Natural killer cell (primary cell): ENCODE measurements around the gene RAD51B. TPM values are rescaled to one million over a fixed set of nuclear protein-coding genes. Genes with fewer than 3 reads are reported as not detected.
"Not testable (repeated sequence)": the region's sequence is repeated elsewhere in the genome, so short reads cannot be mapped to it uniquely, and the experiment has no call there.

Experiments
- ATAC-seq, 3 donors: fragments of 150-1000 bp in 2 of 3; fragments of 200-7000 bp in 1 of 3; cut with Tn5 transposase; 1 replicate in 1 of 3; 2 replicates in 2 of 3; pipeline ENCODE4 v1.10.0; 2021; ENCODE audit warnings: mild to moderate bottlenecking in 2 of 3, moderate library complexity in 2 of 3
- DNase-seq, 2 donors: peaks; one replicate each; pipeline versions ENCODE4 v3.0.0 to v3.0.0-alpha.2; 2013 to 2021; ENCODE audit warnings: mixed read lengths in 1 of 2
- H3K27ac ChIP-seq: one replicate; pipeline ENCODE4 v1.5.1; 2013; ENCODE audit warnings: mild to moderate bottlenecking, low read length
- H3K27me3 ChIP-seq: one replicate; pipeline ENCODE4 v1.6.1; 2013; ENCODE audit warnings: low read length; ENCODE audit not compliant: control insufficient read depth, insufficient read depth
- H3K36me3 ChIP-seq: one replicate; pipeline ENCODE4 v1.6.1; 2013; ENCODE audit warnings: low read length; ENCODE audit not compliant: control insufficient read depth, insufficient read depth
- H3K4me1 ChIP-seq: one replicate; pipeline ENCODE4 v1.6.1; 2013; ENCODE audit warnings: low read length; ENCODE audit not compliant: control insufficient read depth, insufficient read depth
- H3K4me3 ChIP-seq: one replicate; pipeline ENCODE4 v1.5.1; 2013; ENCODE audit warnings: low read length
- H3K9me3 ChIP-seq: one replicate; pipeline ENCODE4 v1.6.1; 2013; ENCODE audit warnings: low read length; ENCODE audit not compliant: control insufficient read depth, insufficient read depth
- H3K27ac Mint-ChIP-seq, 2 donors: one replicate each; pipeline ENCODE4 v1.8.0; 2022; ENCODE audit warnings: mild to moderate bottlenecking in 2 of 2, mixed read lengths in 2 of 2, moderate library complexity in 1 of 2
- H3K27me3 Mint-ChIP-seq, 2 donors: one replicate each; pipeline ENCODE4 v1.8.0; 2022; ENCODE audit warnings: low read depth in 2 of 2, mixed read lengths in 2 of 2
- H3K36me3 Mint-ChIP-seq: one replicate; pipeline ENCODE4 v1.8.0; 2022; ENCODE audit warnings: mixed read lengths
- H3K4me1 Mint-ChIP-seq, 2 donors: one replicate each; pipeline ENCODE4 v1.8.0; 2022; ENCODE audit warnings: mixed read lengths in 2 of 2
- H3K4me3 Mint-ChIP-seq: one replicate; pipeline ENCODE4 v1.8.0; 2022; ENCODE audit warnings: mild to moderate bottlenecking, moderate library complexity, mixed read lengths
- H3K9me3 Mint-ChIP-seq, 2 donors: one replicate each; pipeline ENCODE4 v1.8.0; 2022; ENCODE audit warnings: mixed read lengths in 2 of 2
- WGBS: methylation state at CpG from one replicate; pipeline ENCODE4 v1.1.7; 2013; ENCODE audit warnings: missing lambda C conversion rate; ENCODE audit not compliant: insufficient coverage; 5-methylcytosine and 5-hydroxymethylcytosine counted together
- intact Hi-C: fragments of 100-400 bp; cut with micrococcal nuclease; formaldehyde crosslinking; loops from one replicate; pipeline ENCODE4 v1.14.2; 2022
- total RNA-seq, 4 donors: library from RNA; stranded (reverse); fragments of 120-200 nt in 1 of 4; gene quantifications; one replicate each; pipeline versions ENCODE4 v1.2.3 to v1.2.4, GENCODE V29; 2013 to 2022
- TF ChIP-seq, protein P1 (sequence below): fragments of 200-600 bp; IDR thresholded peaks from one replicate; pipeline ENCODE4 v1.8.0; 2022; ENCODE audit warnings: antibody characterized with exemption

RAD51B gene
- total RNA-seq, 3 donors from 2014 or later (not counting 1 experiment from before 2014, with no cell fraction given): 28.1 to 37.6 (median 28.6) TPM

DNA sequence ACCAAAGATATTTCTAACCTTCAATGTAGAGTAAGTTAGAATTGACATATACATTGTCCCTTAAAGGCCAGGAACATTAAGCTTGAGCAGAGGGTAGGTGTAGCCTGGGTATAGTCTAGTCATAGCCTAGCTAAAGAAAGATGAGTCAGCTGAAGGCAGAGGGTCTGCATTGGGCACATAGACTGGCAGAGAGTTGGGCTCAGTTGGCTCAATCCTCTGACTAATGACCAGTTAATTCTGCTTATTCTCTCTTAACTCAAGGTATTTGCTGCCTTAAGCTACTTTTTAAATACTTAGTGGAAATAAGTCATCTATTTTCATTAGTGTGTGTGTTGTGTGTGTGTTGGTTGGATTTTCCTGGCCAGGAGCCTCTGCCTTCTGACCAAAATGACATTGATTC is 467.1 kb downstream of the RAD51B start:
- Mint-ChIP-seq H3K4me1 (peaks cover 63 to 72% of the 10 kb centered on the region in 2 donors), H3K36me3 (no peaks in the 10 kb centered on the region), H3K9me3 (peaks cover 0 to 2% of the 10 kb centered on the region in 2 donors), H3K27ac (peak overlapping the region; percentile 86 to 96), H3K27me3 (no peaks in the 10 kb centered on the region), H3K4me3 (no peak overlapping the region)
- DNase-seq (no peak), ATAC-seq (no peak)
- Histone ChIP-seq H3K36me3 (no peaks in the 10 kb centered on the region), H3K4me1 (peaks cover 54% of the 10 kb centered on the region), H3K4me3 (no peak overlapping the region), H3K27me3 (no peaks in the 10 kb centered on the region), H3K9me3 (no peaks in the 10 kb centered on the region), H3K27ac (peak overlapping the region; percentile 91)
- TF ChIP-seq, protein P1, sequence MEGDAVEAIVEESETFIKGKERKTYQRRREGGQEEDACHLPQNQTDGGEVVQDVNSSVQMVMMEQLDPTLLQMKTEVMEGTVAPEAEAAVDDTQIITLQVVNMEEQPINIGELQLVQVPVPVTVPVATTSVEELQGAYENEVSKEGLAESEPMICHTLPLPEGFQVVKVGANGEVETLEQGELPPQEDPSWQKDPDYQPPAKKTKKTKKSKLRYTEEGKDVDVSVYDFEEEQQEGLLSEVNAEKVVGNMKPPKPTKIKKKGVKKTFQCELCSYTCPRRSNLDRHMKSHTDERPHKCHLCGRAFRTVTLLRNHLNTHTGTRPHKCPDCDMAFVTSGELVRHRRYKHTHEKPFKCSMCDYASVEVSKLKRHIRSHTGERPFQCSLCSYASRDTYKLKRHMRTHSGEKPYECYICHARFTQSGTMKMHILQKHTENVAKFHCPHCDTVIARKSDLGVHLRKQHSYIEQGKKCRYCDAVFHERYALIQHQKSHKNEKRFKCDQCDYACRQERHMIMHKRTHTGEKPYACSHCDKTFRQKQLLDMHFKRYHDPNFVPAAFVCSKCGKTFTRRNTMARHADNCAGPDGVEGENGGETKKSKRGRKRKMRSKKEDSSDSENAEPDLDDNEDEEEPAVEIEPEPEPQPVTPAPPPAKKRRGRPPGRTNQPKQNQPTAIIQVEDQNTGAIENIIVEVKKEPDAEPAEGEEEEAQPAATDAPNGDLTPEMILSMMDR: no peak
- intact Hi-C loops: loop anchor here (5.0 to 10.0 kb wide), 4 partner anchors 91 to 412 kb away; no protein-coding TSS in a partner anchor

DNA sequence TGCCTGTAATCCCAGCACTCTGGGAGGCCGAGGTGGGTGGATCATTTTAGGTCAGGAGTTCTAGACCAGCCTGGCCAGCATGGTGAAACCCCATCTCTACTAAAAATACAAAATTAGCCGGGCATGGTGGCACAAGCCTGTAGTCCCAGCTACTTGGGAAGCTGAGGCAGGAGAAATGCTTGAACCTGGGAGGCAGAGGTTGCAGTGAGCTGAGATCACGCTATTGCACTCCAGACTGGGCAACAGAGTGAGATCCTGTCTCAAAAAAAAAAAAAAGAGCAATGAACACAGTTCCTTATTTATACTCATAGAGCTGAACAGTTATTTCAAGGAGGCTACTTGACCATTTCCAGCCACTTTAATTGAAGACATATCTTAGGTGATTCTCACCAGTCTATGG is 469.9 kb downstream of the RAD51B start:
- whole genome bisulfite sequencing: 100% methylated on average over 2 of the region's 3 CpGs
- intact Hi-C loops: loop anchor here (5.0 to 10.0 kb wide), 4 partner anchors 88 to 415 kb away; no protein-coding TSS in a partner anchor
- peaks cover 45% of the 10 kb centered on the region for H3K4me1 ChIP-seq
- not testable (repeated sequence) for H3K36me3 Mint-ChIP-seq, DNase-seq, H3K9me3 ChIP-seq, H3K4me3 Mint-ChIP-seq, H3K27ac Mint-ChIP-seq, H3K36me3 ChIP-seq, H3K27ac ChIP-seq, H3K4me3 ChIP-seq, H3K27me3 ChIP-seq, H3K9me3 Mint-ChIP-seq, H3K27me3 Mint-ChIP-seq, ATAC-seq
- peaks cover 61 to 70% of the 10 kb centered on the region in 2 donors for H3K4me1 Mint-ChIP-seq

DNA sequence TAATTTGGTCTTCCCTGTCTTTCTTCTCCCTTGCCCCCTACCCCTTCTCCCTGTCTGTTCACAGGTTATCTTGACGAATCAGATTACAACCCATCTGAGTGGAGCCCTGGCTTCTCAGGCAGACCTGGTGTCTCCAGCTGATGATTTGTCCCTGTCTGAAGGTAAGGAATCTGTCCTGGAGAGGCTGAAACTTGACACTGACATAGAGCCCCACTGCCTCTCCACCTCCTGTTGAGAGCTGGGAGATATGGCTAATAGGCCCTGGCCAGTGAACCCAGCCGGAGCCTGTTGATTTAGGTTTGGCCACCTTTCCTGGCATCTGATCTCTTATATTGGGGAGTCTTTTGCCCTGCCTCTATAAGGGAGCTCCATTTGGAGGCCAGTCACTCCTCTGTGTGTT is 472.2 kb downstream of the RAD51B start:
- no peaks in the 10 kb centered on the region for H3K9me3 ChIP-seq
- peak overlapping the region; percentile 77 to 85 for H3K27ac Mint-ChIP-seq
- peaks cover 21% of the 10 kb centered on the region for H3K4me1 ChIP-seq
- peak overlapping the region; percentile 12 for H3K27ac ChIP-seq
- H3K9me3 Mint-ChIP-seq: no peaks in the 10 kb centered on the region
- TF ChIP-seq, protein P1: no peak
- no peak for ATAC-seq
- no peak for DNase-seq
- WGBS: 94% methylated on average over 2 of the region's 2 CpGs
- H3K4me3 ChIP-seq: no peak overlapping the region
- H3K36me3 Mint-ChIP-seq: no peaks in the 10 kb centered on the region
- no peaks in the 10 kb centered on the region for H3K27me3 ChIP-seq
- intact Hi-C loops: no loop called here
- H3K4me3 Mint-ChIP-seq: peak overlapping the region; percentile 6
- H3K4me1 Mint-ChIP-seq: peaks cover 42 to 53% of the 10 kb centered on the region in 2 donors
- no peaks in the 10 kb centered on the region for H3K36me3 ChIP-seq
- no peaks in the 10 kb centered on the region for H3K27me3 Mint-ChIP-seq

DNA sequence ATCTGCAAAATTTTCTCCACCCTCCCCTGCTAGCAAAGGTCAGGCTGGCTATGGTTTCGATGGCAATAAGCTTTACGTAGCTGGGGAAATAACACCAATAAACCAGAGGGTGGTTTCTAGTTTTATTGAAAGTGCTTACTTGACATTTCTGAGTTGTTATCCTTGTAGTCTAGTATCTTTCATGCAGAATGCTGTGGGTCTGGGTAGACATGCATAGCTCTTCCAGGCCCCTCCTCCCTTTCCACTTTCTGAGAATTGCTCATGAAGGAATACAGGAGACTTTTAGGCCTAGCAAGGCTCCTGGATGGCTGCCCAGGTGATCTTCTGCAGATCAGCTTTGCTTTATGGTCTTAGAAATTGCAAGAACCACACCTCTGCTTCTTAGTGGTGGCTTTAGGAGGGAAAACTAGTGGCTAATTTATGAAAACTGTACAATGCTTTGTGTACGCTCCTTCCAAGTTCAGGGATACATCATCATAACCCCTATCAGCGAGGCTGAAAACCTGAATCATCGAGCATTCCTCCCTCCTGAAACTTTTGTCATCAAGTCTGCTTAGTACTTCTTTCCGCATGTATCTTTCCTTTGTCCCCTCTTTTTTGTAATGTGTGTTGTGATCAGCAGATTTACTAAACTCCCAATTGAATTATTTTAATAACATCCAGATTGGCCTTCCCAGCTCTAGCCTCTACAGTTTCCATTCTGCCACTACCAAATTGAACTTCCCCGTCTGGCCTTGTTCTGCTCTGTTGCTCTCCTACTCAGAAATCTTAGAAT is 473.0 kb downstream of the RAD51B start:
- Mint-ChIP-seq H3K36me3 (no peaks in the 10 kb centered on the region), H3K9me3 (no peaks in the 10 kb centered on the region), H3K27ac (peak overlapping the region; percentile 77 to 85), H3K4me3 (peak overlapping the region; percentile 49), H3K27me3 (no peaks in the 10 kb centered on the region), H3K4me1 (peaks cover 33 to 45% of the 10 kb centered on the region in 2 donors)
- WGBS: 75% methylated on average over 5 of the region's 7 CpGs
- Histone ChIP-seq H3K36me3 (no peaks in the 10 kb centered on the region), H3K27ac (peak overlapping the region; percentile 32), H3K4me3 (no peak overlapping the region), H3K27me3 (no peaks in the 10 kb centered on the region), H3K4me1 (peaks cover 20% of the 10 kb centered on the region), H3K9me3 (no peaks in the 10 kb centered on the region)
- TF ChIP-seq, protein P1: no peak
- intact Hi-C loops: no loop called here
- no peak for DNase-seq
- peak in 2 of 3 donors; percentile 75 to 77 for ATAC-seq
